Fibroblast of lung (primary cell): Measurements from ENCODE around the gene VSTM2B. TPM values are rescaled to one million over a fixed set of nuclear protein-coding genes. Genes with fewer than 3 reads are reported as not detected.

Experiments used
- DNase-seq, 2 donors: peaks; one replicate each; pipeline versions ENCODE4 v3.0.0 to v3.0.0-alpha.2; 2010; ENCODE audit warnings: low read depth in 2 of 2
- H2AFZ ChIP-seq: 2 replicates; pipeline ENCODE4 v1.5.1; 2012; ENCODE audit warnings: low read length, control low read depth, inconsistent platforms
- H3K27ac ChIP-seq: 2 replicates; pipeline ENCODE4 v1.5.1; 2011; ENCODE audit warnings: low read length, control low read depth; ENCODE audit not compliant: insufficient read depth
- H3K27me3 ChIP-seq: 2 replicates; pipeline ENCODE4 v1.5.1; 2011; ENCODE audit warnings: mild to moderate bottlenecking, low read length; ENCODE audit not compliant: control insufficient read depth, insufficient read depth
- H3K36me3 ChIP-seq: 2 replicates; pipeline ENCODE4 v1.5.1; 2011; ENCODE audit warnings: low read length; ENCODE audit not compliant: control insufficient read depth, insufficient read depth
- H3K4me1 ChIP-seq: 2 replicates; pipeline ENCODE4 v1.5.1; 2011; ENCODE audit warnings: low read length; ENCODE audit not compliant: control insufficient read depth, insufficient read depth; ENCODE audit errors: extremely low read depth
- H3K4me2 ChIP-seq: 2 replicates; pipeline ENCODE4 v1.5.1; 2011; ENCODE audit warnings: low read length, control low read depth; ENCODE audit not compliant: insufficient read depth; ENCODE audit errors: extremely low read depth
- H3K4me3 ChIP-seq, 4 experiments: fragments of 200-600 bp in 1 of 4; sonication (generic) in 1 of 4; replicated peaks in 1 of 4; 2 replicates each; pipeline ENCODE4 v1.5.1; 2011 to 2016; ENCODE audit warnings: low read length in 4 of 4, low read depth in 3 of 4, mild to moderate bottlenecking in 3 of 4, control low read depth in 2 of 4, inconsistent platforms in 1 of 4, mixed read lengths in 1 of 4; ENCODE audit not compliant: insufficient read depth in 1 of 4; ENCODE audit errors: control extremely low read depth in 1 of 4
- H3K79me2 ChIP-seq: 2 replicates; pipeline ENCODE4 v1.5.1; 2012; ENCODE audit warnings: mild to moderate bottlenecking, low read length, inconsistent platforms; ENCODE audit not compliant: control insufficient read depth, insufficient read depth
- H3K9ac ChIP-seq: 2 replicates; pipeline ENCODE4 v1.5.1; 2011; ENCODE audit warnings: mild to moderate bottlenecking, low read length, control low read depth; ENCODE audit not compliant: insufficient read depth
- H3K9me3 ChIP-seq: 2 replicates; pipeline ENCODE4 v1.5.1; 2012; ENCODE audit warnings: low read depth, low read length; ENCODE audit not compliant: control insufficient read depth, insufficient read depth
- H4K20me1 ChIP-seq: 2 replicates; pipeline ENCODE4 v1.5.1; 2011; ENCODE audit warnings: low read length; ENCODE audit not compliant: control insufficient read depth, insufficient read depth; ENCODE audit errors: extremely low read depth
- CTCF ChIP-seq, 2 donors: IDR thresholded peaks in 1 of 2; conservative IDR thresholded peaks in 1 of 2; 1 replicate in 1 of 2; 2 replicates in 1 of 2; pipeline ENCODE4 v1.5.1; 2011 to 2012; ENCODE audit warnings: low read length in 2 of 2, control low read depth in 1 of 2, inconsistent platforms in 1 of 2, low read depth in 1 of 2, mild to moderate bottlenecking in 1 of 2
- EZH2 ChIP-seq: IDR thresholded peaks from 2 replicates; pipeline ENCODE4 v1.5.1; 2012; ENCODE audit warnings: low read length, control low read depth, mild to moderate bottlenecking; ENCODE audit errors: missing control alignments
- polyA plus RNA-seq, 2 donors: library from polyadenylated mRNA; depleted of rRNA in 1 of 2; stranded (reverse) in 1 of 2; unstranded in 1 of 2; fragments of >200 nt; gene quantifications; 2 replicates each; pipeline ENCODE4 v1.2.1, GENCODE V29; 2011 to 2012; ENCODE audit warnings: missing spikeins in 1 of 2
- total RNA-seq: library from RNA; depleted of rRNA; stranded (reverse); fragments of >200 nt; gene quantifications from 2 replicates; pipeline ENCODE4 v1.2.1, GENCODE V29; 2014

VSTM2B gene
- total and polyA plus RNA-seq, 2 donors (not counting 1 experiment from before 2014, with no cell fraction given), result not detected

GRCh38 chr19:29501816-29502580 lies 23.8 kb upstream of the VSTM2B start:
- Histone ChIP-seq H3K4me3 (no peak overlapping the region), H3K27me3 (no peaks in the 10 kb centered on the region), H3K9ac (no peak overlapping the region), H4K20me1 (no peaks in the 10 kb centered on the region), H3K36me3 (no peaks in the 10 kb centered on the region), H3K4me1 (no peaks in the 10 kb centered on the region), H3K79me2 (no peaks in the 10 kb centered on the region), H2AFZ (no peak overlapping the region), H3K4me2 (no peak overlapping the region), H3K9me3 (no peaks in the 10 kb centered on the region), H3K27ac (no peak overlapping the region)
- no peak for DNase-seq
- TF ChIP-seq CTCF (conservative IDR thresholded peaks at IDR 0.05 in 1 of 2, IDR thresholded peaks at IDR 0.05 in 1 of 2; ENCODE audit: low read depth in 1 of 2, low read length in 2 of 2) (no peak), EZH2 (no peak)

GRCh38 chr19:29502581-29502850 lies 23.3 kb upstream of the VSTM2B start:
- H3K36me3 ChIP-seq, result no peaks in the 10 kb centered on the region
- no peak overlapping the region for H3K4me3 ChIP-seq
- H3K9ac ChIP-seq, result no peak overlapping the region
- no peaks in the 10 kb centered on the region for H4K20me1 ChIP-seq
- H3K9me3 ChIP-seq, result no peaks in the 10 kb centered on the region
- no peak overlapping the region for H3K27ac ChIP-seq
- no peak overlapping the region for H3K4me2 ChIP-seq
- no peaks in the 10 kb centered on the region for H3K27me3 ChIP-seq
- no peaks in the 10 kb centered on the region for H3K4me1 ChIP-seq
- H3K79me2 ChIP-seq, result no peaks in the 10 kb centered on the region
- no peak overlapping the region for H2AFZ ChIP-seq
- no peak for DNase-seq
- TF ChIP-seq EZH2 (no peak), CTCF (conservative IDR thresholded peaks at IDR 0.05 in 1 of 2, IDR thresholded peaks at IDR 0.05 in 1 of 2; ENCODE audit: low read depth in 1 of 2, low read length in 2 of 2) (no peak)

- no peaks in the 10 kb centered on the region for H3K79me2 ChIP-seq
- no peaks in the 10 kb centered on the region for H3K9me3 ChIP-seq
- H2AFZ ChIP-seq, result no peak overlapping the region
- H3K4me1 ChIP-seq, result no peaks in the 10 kb centered on the region
- no peak overlapping the region for H3K4me3 ChIP-seq
- no peaks in the 10 kb centered on the region for H3K27me3 ChIP-seq
- no peaks in the 10 kb centered on the region for H4K20me1 ChIP-seq
- H3K36me3 ChIP-seq, result no peaks in the 10 kb centered on the region
- no peak overlapping the region for H3K9ac ChIP-seq
- H3K27ac ChIP-seq, result no peak overlapping the region
- TF ChIP-seq CTCF (conservative IDR thresholded peaks at IDR 0.05 in 1 of 2, IDR thresholded peaks at IDR 0.05 in 1 of 2; ENCODE audit: low read depth in 1 of 2, low read length in 2 of 2), result no peak
- no peak for TF ChIP-seq EZH2
- DNase-seq, result no peak
- no peak overlapping the region for H3K4me2 ChIP-seq
Observed at GRCh38 chr19:29503140-29503758, 22.5 kb upstream of the VSTM2B start.
